ENCODE measurements around the gene POLL.

Gene POLL

DNA sequence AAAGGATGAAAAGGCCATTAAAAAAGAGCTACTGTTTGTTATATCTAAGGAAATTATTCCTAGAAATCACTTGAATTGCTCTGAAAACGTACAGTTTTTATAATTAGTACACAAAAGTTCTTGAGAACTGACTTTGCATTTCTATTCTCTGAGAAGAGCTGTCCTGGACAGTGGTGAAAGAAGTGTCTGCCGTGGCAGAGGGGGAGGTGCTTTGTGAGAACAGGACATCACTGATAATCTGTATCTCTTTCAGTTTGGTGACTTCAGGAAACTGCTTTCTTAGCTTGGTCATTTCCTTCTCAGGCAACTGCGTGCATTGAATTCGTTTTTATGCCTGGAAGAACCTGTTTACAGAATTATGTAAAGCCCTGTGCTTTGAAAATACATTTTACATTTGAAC is 52.1 kb downstream of the POLL start:
- Histone ChIP-seq H3K27me3 (ENCODE audit: control insufficient read depth, insufficient read depth, low read length, poor library complexity, severe bottlenecking) (no peaks in the 10 kb centered on the region), H3K9me3 (ENCODE audit: control insufficient read depth, low read length) (no peaks in the 10 kb centered on the region), H3K36me3 (ENCODE audit: control insufficient read depth, insufficient read depth, low read length) (peaks cover 4% of the 10 kb centered on the region), H3K4me1 (ENCODE audit: control insufficient read depth, insufficient read depth, low read length) (no peaks in the 10 kb centered on the region), H3K4me3 (ENCODE audit: insufficient read depth, low read depth, low read length) (no peak overlapping the region), H3K27ac (ENCODE audit: insufficient read depth, low read depth, low read length, poor library complexity, severe bottlenecking) (no peak overlapping the region)
- 87 to 88% methylated on average over 4 of the region's 4 CpGs for WGBS, 2 experiments

DNA sequence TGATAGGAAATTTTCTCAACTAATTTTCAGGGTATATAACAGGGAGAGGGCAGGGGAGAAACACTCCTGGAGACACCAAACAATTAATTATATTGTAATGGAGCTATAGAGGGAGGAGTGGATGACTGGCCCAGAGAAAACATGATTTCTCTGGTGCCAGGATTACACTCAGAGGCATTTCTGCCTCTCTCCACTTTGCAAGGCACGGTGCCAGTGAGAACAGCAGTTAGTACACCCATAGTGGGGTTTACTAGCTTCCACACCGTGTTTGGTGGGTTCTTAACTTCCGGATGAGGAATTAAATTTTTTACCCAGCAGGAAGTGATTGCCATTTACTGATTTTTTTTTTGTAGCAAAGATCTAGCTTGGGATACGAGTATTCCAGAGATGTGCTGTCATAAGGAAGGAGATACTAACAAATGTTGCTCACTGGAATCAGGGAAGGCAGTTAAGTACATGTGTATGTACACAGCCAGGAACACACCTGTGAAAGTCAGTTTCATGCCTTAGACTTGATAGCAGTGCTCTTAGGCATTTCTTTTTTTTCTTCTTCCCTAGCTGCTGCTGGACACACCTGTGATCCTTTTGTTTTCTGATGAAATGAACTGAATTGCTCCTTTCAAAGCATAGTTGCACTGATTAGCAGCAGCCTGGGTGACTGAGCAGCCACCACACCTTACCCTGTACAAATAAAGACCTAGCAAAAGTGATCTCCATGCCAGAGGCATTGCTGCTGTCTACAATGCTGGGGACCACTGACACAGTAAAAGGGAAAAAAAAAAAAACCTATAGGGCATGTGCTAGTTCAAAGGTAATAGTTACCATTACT is 58.1 kb downstream of the POLL start:
- Histone ChIP-seq H3K9me3 (ENCODE audit: control insufficient read depth, low read length) (no peaks in the 10 kb centered on the region), H3K36me3 (ENCODE audit: control insufficient read depth, insufficient read depth, low read length) (no peaks in the 10 kb centered on the region), H3K27ac (ENCODE audit: insufficient read depth, low read depth, low read length, poor library complexity, severe bottlenecking) (no peak overlapping the region), H3K4me3 (ENCODE audit: insufficient read depth, low read depth, low read length) (no peak overlapping the region), H3K4me1 (ENCODE audit: control insufficient read depth, insufficient read depth, low read length) (peaks cover 15% of the 10 kb centered on the region), H3K27me3 (ENCODE audit: control insufficient read depth, insufficient read depth, low read length, poor library complexity, severe bottlenecking) (no peaks in the 10 kb centered on the region)
- WGBS, 2 experiments: 85% methylated on average over 4 of the region's 4 CpGs

DNA sequence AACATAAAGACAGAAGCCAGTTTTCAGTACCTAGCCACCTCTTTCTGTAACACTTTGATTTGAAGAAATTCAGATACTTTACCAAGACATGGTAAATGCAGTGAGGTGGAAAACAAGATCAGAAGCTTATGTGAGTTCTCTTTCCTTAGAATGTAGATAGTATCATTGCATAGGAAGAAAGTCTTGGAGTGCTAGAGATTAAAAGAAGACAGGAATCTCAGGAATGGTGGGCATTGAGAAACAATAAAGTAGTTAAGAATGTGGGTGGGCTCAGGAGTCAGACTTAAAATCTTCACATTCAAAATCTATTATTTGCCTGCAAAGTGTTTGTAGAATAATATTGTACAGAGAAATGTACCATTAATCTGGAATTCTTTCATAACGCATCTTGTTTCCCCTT is 58.9 kb downstream of the POLL start:
- WGBS, 2 experiments: 67% methylated on average over 1 of the region's 1 CpG; no CpG with 5 or more reads in 1 of the 2 experiments

More for the DNA sequence above, 58.9 kb downstream of the POLL start:
- no peaks in the 10 kb centered on the region for H3K9me3 ChIP-seq (ENCODE audit: control insufficient read depth, low read length)
- no peaks in the 10 kb centered on the region for H3K27me3 ChIP-seq (ENCODE audit: control insufficient read depth, insufficient read depth, low read length, poor library complexity, severe bottlenecking)
- no peak overlapping the region for H3K27ac ChIP-seq (ENCODE audit: insufficient read depth, low read depth, low read length, poor library complexity, severe bottlenecking)
- H3K4me1 ChIP-seq (ENCODE audit: control insufficient read depth, insufficient read depth, low read length): peaks cover 15% of the 10 kb centered on the region
- no peaks in the 10 kb centered on the region for H3K36me3 ChIP-seq (ENCODE audit: control insufficient read depth, insufficient read depth, low read length)
- no peak overlapping the region for H3K4me3 ChIP-seq (ENCODE audit: insufficient read depth, low read depth, low read length)

All from ectodermal cell (in vitro differentiated cells).